ENCODE measurements around the gene TTC19. TPM values are rescaled to one million over a fixed set of nuclear protein-coding genes. Genes with fewer than 3 reads are reported as not detected.

The TTC19 gene
- total and polyA plus RNA-seq, 2 of the 8 experiments (the other 6 are each of a cell fraction or from before 2014, with no cell fraction given), result 11.8 to 55.0 TPM

DNA sequence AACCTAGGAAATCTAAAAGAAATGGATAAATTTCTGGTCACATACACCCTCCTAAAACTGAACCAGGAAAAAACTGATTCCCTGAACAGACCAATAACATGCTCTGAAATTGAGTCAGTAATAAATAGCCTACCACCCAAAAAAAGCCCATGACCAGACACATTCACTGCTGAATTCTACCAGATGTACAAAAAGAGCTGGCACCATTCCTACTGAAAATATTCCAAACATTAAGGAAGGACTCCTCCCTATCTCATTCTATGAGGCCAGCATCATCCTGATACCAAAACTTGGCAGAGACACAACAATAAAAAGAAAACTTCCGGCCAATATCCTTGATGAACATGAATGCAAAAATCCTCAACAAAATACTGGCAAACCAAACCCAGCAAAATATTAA lies 52.9 kb downstream of the TTC19 start:
- peaks cover 0 to 3% of the 10 kb centered on the region in 2 experiments for H4K20me1 ChIP-seq (replicated peaks in 1 of 2; ENCODE audit: control insufficient read depth in 1 of 2, insufficient read depth in 2 of 2, low read length in 2 of 2)
- H2BK20ac ChIP-seq (ENCODE audit: low read length), result no peak overlapping the region
- FAIRE-seq, result no peak
- no peaks in the 10 kb centered on the region for H3K23me2 ChIP-seq (ENCODE audit: low read depth, low read length)
- no peak overlapping the region for H3K23ac ChIP-seq (ENCODE audit: insufficient read length)
- H3K79me1 ChIP-seq (ENCODE audit: low read depth, low read length), result no peaks in the 10 kb centered on the region
- DNase-seq (ENCODE audit: low read depth in 1 of 2, low spot score in 2 of 2), result no peak
- H4K91ac ChIP-seq (replicated peaks; ENCODE audit: insufficient read length, low read length), result no peak overlapping the region
- no peaks in the 10 kb centered on the region for H3K4me1 ChIP-seq (replicated peaks in 1 of 4; ENCODE audit: control insufficient read depth in 3 of 4, insufficient read depth in 4 of 4, low read length in 3 of 4)
- no peak overlapping the region for H4K8ac ChIP-seq (ENCODE audit: extremely low read depth, insufficient read depth, low read length)
- no peak overlapping the region for H2BK5ac ChIP-seq (ENCODE audit: low read depth, low read length)
- no peak overlapping the region for H3K27ac ChIP-seq (ENCODE audit: low read depth, low read length)
- H3K4ac ChIP-seq (replicated peaks; ENCODE audit: insufficient read length, low read depth, low read length), result no peak overlapping the region
- no peak overlapping the region for H2BK120ac ChIP-seq (replicated peaks; ENCODE audit: low read depth, low read length)
- H3K36me3 ChIP-seq (ENCODE audit: control insufficient read depth in 2 of 4, insufficient read depth in 4 of 4, low read length in 3 of 4), result peaks cover 0 to 29% (median 12%) of the 10 kb centered on the region in 4 experiments; a peak in 6 of 8 replicates
- no peak overlapping the region for H2BK15ac ChIP-seq (ENCODE audit: low read length)
- H4K5ac ChIP-seq (ENCODE audit: insufficient read length, low read depth, low read length), result no peak overlapping the region
- no peak overlapping the region for H2BK12ac ChIP-seq (ENCODE audit: low read depth, low read length)
- H3K27me3 ChIP-seq (replicated peaks in 1 of 4; ENCODE audit: control insufficient read depth in 3 of 4, extremely low read depth in 1 of 4, insufficient read depth in 3 of 4, low read length in 3 of 4), result no peaks in the 10 kb centered on the region
- no peak overlapping the region for H3K9ac ChIP-seq (replicated peaks in 1 of 4; ENCODE audit: extremely low read depth in 1 of 4, low read depth in 3 of 4, low read length in 3 of 4)
- H3K79me2 ChIP-seq (ENCODE audit: control insufficient read depth in 1 of 2, insufficient read depth in 2 of 2, low read length in 2 of 2), result peaks cover 0 to 4% of the 10 kb centered on the region in 2 experiments; a peak in 1 of 4 replicates
- H3K18ac ChIP-seq (ENCODE audit: extremely low read depth, low read length), result no peak overlapping the region
- ChIA-PET CTCF (ENCODE audit: partially characterized antibody) (no interaction called here), POLR2A (ENCODE audit: partially characterized antibody) (no interaction called here)
- no peak overlapping the region for H3K4me2 ChIP-seq (ENCODE audit: insufficient read depth in 1 of 2, low read depth in 2 of 2, low read length in 2 of 2)
- H3K4me3 ChIP-seq (ENCODE audit: extremely low read depth in 1 of 4, insufficient read depth in 2 of 4, low read depth in 3 of 4, low read length in 4 of 4), result no peak overlapping the region
- H3K9me3 ChIP-seq (ENCODE audit: insufficient read depth in 2 of 2, low read depth in 1 of 2, low read length in 1 of 2), result no peaks in the 10 kb centered on the region
- H2AK5ac ChIP-seq (ENCODE audit: low read depth, low read length), result no peak overlapping the region
- no peak overlapping the region for H2AFZ ChIP-seq (ENCODE audit: low read length)
- no peak for TF ChIP-seq RBBP5 (IDR thresholded peaks at IDR 0.05; ENCODE audit: borderline replicate concordance, low read depth, low read length)
- no peak for TF ChIP-seq SP2 (IDR thresholded peaks at IDR 0.05; ENCODE audit: low read length)
- no peak for TF ChIP-seq BACH1 (IDR thresholded peaks at IDR 0.05; ENCODE audit: low read length)
- no peak for TF ChIP-seq CTBP2 (IDR thresholded peaks at IDR 0.05; ENCODE audit: borderline replicate concordance, insufficient read depth, insufficient read length, low read length)
- no peak for TF ChIP-seq TEAD4 (IDR thresholded peaks at IDR 0.05; ENCODE audit: low read depth, low read length)
- TF ChIP-seq RXRA (IDR thresholded peaks at IDR 0.05; ENCODE audit: insufficient read depth, low read depth, low read length), result no peak
- no peak for TF ChIP-seq POLR2AphosphoS5 (IDR thresholded peaks at IDR 0.05; ENCODE audit: low read depth, low read length)
- no peak for TF ChIP-seq SP1 (IDR thresholded peaks at IDR 0.05; ENCODE audit: low read depth, low read length)
- 100% methylated on average over 1 of the region's 1 CpG; no CpG with 5 or more reads in 1 of the 2 experiments for whole genome bisulfite sequencing, 2 experiments (ENCODE audit: extremely low coverage in 1 of 2, insufficient coverage in 1 of 2, insufficient read length in 1 of 2, insufficient replicate concordance in 2 of 2, low coverage in 1 of 2, low lambda C conversion rate in 2 of 2, missing lambda C conversion rate in 1 of 2)
- no peak overlapping the region for H3K56ac ChIP-seq (replicated peaks; ENCODE audit: insufficient read length, low read depth, low read length)
- no peak overlapping the region for H3K14ac ChIP-seq (ENCODE audit: insufficient read length)

All from H1 (cell line).